ENCODE data around the gene CCDC102B.
"Not testable (repeated sequence)": the region's sequence is repeated elsewhere in the genome, so short reads cannot be mapped to it uniquely, and the experiment has no call there.

The CCDC102B gene

GRCh38 chr18:68916734-68917133, 118.9 kb downstream of the CCDC102B start:
- DNase-seq, result no peak

- DNase-seq, result no peak
These were observed 120.3 kb downstream of the CCDC102B start for GRCh38 chr18:68918216-68918615.

- DNase-seq, result no peak
These were observed 122.0 kb downstream of the CCDC102B start for GRCh38 chr18:68919900-68920299.

- no peak for DNase-seq
These were observed 124.5 kb downstream of the CCDC102B start for GRCh38 chr18:68922392-68922791.

- DNase-seq, result peak; percentile 35
These were observed 127.4 kb downstream of the CCDC102B start for GRCh38 chr18:68925268-68925667.

GRCh38 chr18:68928762-68929675, 131.1 kb downstream of the CCDC102B start:
- no peak for DNase-seq

GRCh38 chr18:68935686-68936085, 137.8 kb downstream of the CCDC102B start:
- DNase-seq, result no peak

- no peak for DNase-seq
These were observed 139.2 kb downstream of the CCDC102B start for GRCh38 chr18:68937029-68937599.

- DNase-seq, result no peak
These were observed 142.2 kb downstream of the CCDC102B start for GRCh38 chr18:68940039-68940438.

- no peak for DNase-seq
These were observed 142.9 kb downstream of the CCDC102B start for GRCh38 chr18:68940754-68941153.

GRCh38 chr18:68942230-68942629, 144.3 kb downstream of the CCDC102B start:
- no peak for DNase-seq

GRCh38 chr18:68943861-68944260, 146.0 kb downstream of the CCDC102B start:
- not testable (repeated sequence) for DNase-seq

- DNase-seq, result no peak
These were observed 146.4 kb downstream of the CCDC102B start for GRCh38 chr18:68944330-68944729.

GRCh38 chr18:68944826-68945225, 146.9 kb downstream of the CCDC102B start:
- no peak for DNase-seq

- no peak for DNase-seq
These were observed 150.7 kb downstream of the CCDC102B start for GRCh38 chr18:68948622-68949021.

GRCh38 chr18:68954738-68955137, 156.9 kb downstream of the CCDC102B start:
- DNase-seq, result no peak

GRCh38 chr18:68956650-68957049, 158.8 kb downstream of the CCDC102B start:
- no peak for DNase-seq

GRCh38 chr18:68960355-68960754, 162.5 kb downstream of the CCDC102B start:
- DNase-seq, result no peak

- DNase-seq, result no peak
These were observed 164.7 kb downstream of the CCDC102B start for GRCh38 chr18:68962623-68963022.

- DNase-seq, result peak; percentile 18
These were observed 167.9 kb downstream of the CCDC102B start for GRCh38 chr18:68965817-68966216.

- no peak for DNase-seq
These were observed 171.1 kb downstream of the CCDC102B start for GRCh38 chr18:68969027-68969426.

GRCh38 chr18:68972176-68972575, 174.3 kb downstream of the CCDC102B start:
- no peak for DNase-seq

GRCh38 chr18:68979737-68980136, 181.9 kb downstream of the CCDC102B start:
- no peak for DNase-seq

GRCh38 chr18:68983126-68983525, 185.2 kb downstream of the CCDC102B start:
- no peak for DNase-seq

Measured in NCI-H69 (cell line).